Activated gamma-delta T cell treated with Interleukin-2 at 50 U/mL for 16 hours (primary cell): ENCODE data around the gene GGA3.
A peak's percentile ranks its signal among the peaks of the same experiment; 100 is the strongest.

Experiments used
- DNase-seq: peaks from one replicate; pipeline ENCODE4 v3.0.0-alpha.2; 2020

The GGA3 gene

GRCh38 chr17:75244133-75244866 is 17.1 kb downstream of the GGA3 start:
- DNase-seq, result no peak

DNA sequence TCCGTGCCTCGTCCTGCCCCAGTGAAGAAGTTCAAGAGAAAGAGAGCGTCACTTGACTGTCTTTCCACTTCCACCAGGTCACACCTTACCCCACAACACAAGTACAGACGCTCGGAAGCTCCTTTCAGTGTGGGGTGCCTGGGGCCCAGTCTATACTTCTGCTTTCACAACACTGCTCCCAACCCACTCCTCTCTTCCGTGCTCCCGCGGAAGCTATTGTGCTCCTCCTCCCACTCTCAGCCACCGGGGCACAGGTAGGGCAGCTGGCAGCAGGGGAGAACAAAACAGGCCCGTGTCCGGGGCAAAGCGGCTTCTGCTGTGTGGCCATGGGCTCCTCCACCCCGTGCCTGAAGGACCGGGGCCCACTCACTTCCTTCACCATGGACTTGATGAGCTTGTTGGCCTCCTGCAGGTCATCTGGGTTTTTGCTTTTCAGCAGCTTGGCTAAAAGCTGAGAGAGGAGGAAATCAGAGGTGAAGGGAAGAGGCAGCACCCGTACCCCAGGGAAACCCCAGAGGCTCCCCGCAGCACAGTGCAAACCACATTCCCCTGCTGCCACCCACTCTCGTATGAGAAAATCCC is 18.9 kb downstream of the GGA3 start:
- DNase-seq, result no peak

GRCh38 chr17:75241996-75242460 is 19.4 kb downstream of the GGA3 start:
- no peak for DNase-seq

GRCh38 chr17:75241502-75241901 is 19.9 kb downstream of the GGA3 start:
- no peak for DNase-seq

GRCh38 chr17:75241143-75241430 is 20.3 kb downstream of the GGA3 start:
- no peak for DNase-seq

GRCh38 chr17:75240394-75241142 is 20.8 kb downstream of the GGA3 start:
- no peak for DNase-seq

DNA sequence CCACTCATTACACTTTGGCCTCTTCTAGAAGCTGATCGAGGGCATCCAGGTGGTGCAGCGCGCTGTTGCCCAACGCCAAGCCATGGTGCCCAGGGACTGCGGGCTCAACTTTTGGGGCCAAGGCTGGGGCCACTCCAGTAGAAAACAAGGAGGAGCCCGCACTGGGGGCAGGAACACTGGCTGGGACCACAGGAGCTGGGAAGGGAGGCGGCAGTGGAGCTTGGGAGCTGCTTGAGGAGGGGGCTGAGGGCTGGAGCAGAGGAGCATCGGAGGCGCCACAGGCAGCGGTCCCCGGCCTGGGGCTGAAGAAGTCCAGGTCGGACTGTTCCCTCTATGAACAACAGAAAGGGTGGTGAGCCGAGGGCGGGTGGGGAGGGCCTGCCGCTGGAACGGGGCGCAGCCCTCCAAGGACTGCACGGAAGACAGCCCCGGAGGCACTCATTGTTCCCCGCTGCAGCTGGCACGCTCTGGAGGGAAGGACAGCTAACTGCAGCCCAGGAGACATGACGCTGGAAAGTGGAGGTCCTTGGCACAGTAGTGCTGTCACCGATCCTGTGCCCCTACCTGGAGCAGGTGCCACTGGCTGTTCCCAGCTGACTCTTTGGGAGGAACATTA is 21.5 kb downstream of the GGA3 start:
- no peak for DNase-seq

GRCh38 chr17:75239214-75239613 is 22.2 kb downstream of the GGA3 start:
- no peak for DNase-seq

- peak; percentile 57 for DNase-seq
Measured at GRCh38 chr17:75238684-75239191, 22.7 kb downstream of the GGA3 start.

GRCh38 chr17:75238020-75238580 is 23.3 kb downstream of the GGA3 start:
- DNase-seq, result no peak

- DNase-seq, result no peak
Measured at GRCh38 chr17:75237100-75238014, 24.0 kb downstream of the GGA3 start.

DNA sequence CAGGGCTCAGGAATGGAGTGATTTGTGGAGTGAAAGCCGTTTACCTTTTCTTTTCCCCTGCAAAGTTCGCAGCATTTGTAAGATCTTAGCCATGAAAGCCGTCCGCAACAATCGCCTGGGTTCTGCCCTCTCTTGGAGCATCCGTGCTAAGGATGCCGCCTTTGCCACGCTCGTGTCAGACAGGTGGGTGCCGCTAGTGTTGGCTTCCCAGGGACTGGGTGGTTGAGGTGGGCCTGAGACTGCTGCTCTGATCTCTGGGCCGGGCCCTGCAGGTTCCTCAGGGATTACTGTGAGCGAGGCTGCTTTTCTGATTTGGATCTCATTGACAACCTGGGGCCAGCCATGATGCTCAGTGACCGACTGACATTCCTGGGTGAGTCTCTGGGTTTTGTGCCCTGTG is 28.6 kb downstream of the GGA3 start:
- DNase-seq, result no peak

DNA sequence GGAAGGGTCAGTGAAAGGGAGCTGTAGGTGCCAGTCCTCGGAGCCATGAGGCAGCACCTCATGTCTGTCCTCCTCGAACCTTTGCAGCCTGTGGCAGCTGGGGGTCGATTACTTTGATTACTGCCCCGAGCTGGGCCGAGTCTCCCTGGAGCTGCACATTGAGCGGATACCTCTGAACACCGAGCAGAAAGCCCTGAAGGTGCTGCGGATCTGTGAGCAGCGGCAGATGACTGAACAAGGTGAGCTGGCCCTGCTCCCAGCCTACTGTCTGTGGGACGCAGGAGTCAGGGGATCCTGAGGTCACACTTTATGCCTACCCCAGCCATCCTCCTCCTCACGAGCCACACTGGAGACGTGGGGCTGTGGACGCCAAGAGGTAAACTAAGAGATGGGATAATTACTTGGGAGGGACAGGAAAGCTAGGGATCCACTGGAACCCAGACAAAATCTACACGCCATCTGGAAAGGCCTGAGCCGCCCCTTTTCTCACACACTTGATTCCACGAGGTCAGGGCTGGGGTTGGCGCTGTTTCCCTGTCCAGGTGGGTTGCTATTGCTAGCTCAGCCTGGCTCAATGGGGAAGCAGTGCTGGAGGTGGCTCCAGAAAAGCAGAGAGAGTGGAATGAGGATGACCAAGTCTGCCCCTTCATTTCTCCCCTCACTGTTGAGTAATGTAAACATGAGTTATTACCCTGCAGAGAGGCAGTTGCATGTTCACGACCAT is 29.5 kb downstream of the GGA3 start:
- DNase-seq, result no peak

DNA sequence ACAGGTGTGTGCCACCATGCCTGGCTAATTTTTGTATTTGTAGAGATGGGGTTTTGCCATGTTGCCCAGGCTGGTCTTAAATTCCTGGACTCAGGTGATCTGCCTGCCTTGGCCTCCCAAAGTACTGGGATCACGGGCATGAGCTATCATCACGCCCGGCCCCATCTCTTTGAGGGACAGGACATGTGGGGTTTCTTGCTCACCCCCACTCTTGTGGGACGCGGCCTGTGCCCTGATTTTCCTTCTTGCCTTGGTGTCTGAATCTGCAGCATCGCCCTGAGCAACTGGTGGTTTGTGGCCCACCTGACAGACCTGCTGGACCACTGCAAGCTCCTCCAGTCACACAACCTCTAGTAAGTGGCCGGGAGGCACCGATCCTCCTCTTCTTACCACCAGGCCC is 30.3 kb downstream of the GGA3 start:
- DNase-seq, result no peak

DNA sequence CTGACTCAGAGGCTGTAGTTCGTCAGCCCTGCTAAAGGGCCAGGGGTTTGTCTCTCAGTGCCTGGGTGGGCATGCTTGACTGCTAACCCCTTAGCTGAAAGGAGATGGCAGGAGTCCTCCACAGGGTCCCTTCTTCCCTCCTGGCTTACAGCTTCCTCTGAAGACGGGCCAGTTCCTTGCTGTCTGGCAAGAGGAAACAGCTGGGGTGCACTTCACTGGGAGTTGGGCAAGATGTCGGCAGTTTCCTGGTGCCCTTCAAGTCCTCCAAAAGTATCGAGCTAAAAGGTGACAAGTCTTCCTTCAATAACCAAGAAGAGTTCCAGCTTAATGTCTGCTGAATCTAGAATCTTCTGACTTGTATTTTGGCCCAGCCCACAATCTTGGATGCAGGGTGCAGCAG is 32.6 kb downstream of the GGA3 start:
- DNase-seq, result no peak

GRCh38 chr17:75228305-75228704 is 33.1 kb downstream of the GGA3 start:
- no peak for DNase-seq

- no peak for DNase-seq
Measured at GRCh38 chr17:75227729-75228128, 33.7 kb downstream of the GGA3 start.

- DNase-seq, result no peak
Measured at GRCh38 chr17:75225016-75225415, 36.4 kb downstream of the GGA3 start.

GRCh38 chr17:75219815-75220214 is 41.6 kb downstream of the GGA3 start:
- DNase-seq, result no peak

GRCh38 chr17:75218131-75218530 is 43.3 kb downstream of the GGA3 start:
- DNase-seq, result no peak

DNA sequence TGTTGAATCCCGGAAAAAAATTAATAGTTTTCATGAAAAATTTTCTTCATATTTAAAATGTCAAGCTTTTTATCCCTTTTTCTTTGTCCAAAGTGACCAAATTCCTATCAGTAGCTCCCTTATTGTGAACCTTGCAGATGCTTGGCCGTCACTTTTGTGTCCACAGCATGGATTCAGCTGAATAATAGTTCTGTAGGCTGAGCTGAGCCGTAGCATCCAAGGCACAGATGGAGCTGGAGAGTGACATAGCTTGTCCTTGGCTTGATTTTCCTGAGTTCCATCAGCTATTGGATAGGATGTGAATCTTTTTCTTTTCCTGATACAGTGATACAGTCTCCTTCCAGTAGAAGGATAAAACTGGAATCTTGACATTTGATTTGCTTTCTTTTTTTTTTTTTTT is 52.3 kb downstream of the GGA3 start:
- no peak for DNase-seq
